ENCODE measurements around the gene LRRC27.

DNA sequence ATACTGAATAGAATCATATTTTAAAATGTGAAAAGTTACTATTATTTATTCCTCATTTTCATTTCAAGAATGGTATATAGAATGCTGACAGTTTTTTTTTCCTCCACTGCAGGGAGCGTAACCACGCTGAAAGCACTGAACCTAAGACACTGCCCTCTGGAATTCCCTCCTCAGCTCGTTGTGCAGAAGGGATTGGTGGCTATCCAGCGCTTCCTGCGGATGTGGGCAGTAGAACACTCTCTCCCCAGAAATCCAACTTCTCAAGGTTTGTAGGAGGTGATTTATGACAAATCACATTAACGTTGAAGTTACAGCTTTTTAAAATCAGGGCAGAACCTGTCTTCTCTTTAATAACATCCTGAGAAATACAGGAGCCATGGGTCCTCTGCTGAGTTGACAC, 12.4 kb downstream of the LRRC27 start:
- TF ChIP-seq ESRRG (CRISPR knock-in tag; IDR thresholded peaks at IDR 0.05) (no peak), ZFP3 (CRISPR knock-in tag; IDR thresholded peaks at IDR 0.05) (no peak), RARB (CRISPR knock-in tag; IDR thresholded peaks at IDR 0.05) (no peak), TOX (CRISPR knock-in tag; IDR thresholded peaks at IDR 0.05; ENCODE audit: borderline replicate concordance) (no peak), ZFP30 (CRISPR knock-in tag; IDR thresholded peaks at IDR 0.05) (no peak), GLIS3 (CRISPR knock-in tag; IDR thresholded peaks at IDR 0.05) (no peak), OSR1 (CRISPR knock-in tag; IDR thresholded peaks at IDR 0.05) (no peak), PPARA (CRISPR knock-in tag; IDR thresholded peaks at IDR 0.05; ENCODE audit: borderline replicate concordance) (no peak)
- TF ChIP-seq, protein P1, sequence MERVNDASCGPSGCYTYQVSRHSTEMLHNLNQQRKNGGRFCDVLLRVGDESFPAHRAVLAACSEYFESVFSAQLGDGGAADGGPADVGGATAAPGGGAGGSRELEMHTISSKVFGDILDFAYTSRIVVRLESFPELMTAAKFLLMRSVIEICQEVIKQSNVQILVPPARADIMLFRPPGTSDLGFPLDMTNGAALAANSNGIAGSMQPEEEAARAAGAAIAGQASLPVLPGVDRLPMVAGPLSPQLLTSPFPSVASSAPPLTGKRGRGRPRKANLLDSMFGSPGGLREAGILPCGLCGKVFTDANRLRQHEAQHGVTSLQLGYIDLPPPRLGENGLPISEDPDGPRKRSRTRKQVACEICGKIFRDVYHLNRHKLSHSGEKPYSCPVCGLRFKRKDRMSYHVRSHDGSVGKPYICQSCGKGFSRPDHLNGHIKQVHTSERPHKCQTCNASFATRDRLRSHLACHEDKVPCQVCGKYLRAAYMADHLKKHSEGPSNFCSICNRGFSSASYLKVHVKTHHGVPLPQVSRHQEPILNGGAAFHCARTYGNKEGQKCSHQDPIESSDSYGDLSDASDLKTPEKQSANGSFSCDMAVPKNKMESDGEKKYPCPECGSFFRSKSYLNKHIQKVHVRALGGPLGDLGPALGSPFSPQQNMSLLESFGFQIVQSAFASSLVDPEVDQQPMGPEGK (CRISPR knock-in tag; IDR thresholded peaks at IDR 0.05; ENCODE audit: borderline replicate concordance): no peak
- TF ChIP-seq, protein P2, sequence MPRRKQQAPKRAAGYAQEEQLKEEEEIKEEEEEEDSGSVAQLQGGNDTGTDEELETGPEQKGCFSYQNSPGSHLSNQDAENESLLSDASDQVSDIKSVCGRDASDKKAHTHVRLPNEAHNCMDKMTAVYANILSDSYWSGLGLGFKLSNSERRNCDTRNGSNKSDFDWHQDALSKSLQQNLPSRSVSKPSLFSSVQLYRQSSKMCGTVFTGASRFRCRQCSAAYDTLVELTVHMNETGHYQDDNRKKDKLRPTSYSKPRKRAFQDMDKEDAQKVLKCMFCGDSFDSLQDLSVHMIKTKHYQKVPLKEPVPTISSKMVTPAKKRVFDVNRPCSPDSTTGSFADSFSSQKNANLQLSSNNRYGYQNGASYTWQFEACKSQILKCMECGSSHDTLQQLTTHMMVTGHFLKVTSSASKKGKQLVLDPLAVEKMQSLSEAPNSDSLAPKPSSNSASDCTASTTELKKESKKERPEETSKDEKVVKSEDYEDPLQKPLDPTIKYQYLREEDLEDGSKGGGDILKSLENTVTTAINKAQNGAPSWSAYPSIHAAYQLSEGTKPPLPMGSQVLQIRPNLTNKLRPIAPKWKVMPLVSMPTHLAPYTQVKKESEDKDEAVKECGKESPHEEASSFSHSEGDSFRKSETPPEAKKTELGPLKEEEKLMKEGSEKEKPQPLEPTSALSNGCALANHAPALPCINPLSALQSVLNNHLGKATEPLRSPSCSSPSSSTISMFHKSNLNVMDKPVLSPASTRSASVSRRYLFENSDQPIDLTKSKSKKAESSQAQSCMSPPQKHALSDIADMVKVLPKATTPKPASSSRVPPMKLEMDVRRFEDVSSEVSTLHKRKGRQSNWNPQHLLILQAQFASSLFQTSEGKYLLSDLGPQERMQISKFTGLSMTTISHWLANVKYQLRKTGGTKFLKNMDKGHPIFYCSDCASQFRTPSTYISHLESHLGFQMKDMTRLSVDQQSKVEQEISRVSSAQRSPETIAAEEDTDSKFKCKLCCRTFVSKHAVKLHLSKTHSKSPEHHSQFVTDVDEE (CRISPR knock-in tag; IDR thresholded peaks at IDR 0.05): no peak
- TF ChIP-seq, protein P3, sequence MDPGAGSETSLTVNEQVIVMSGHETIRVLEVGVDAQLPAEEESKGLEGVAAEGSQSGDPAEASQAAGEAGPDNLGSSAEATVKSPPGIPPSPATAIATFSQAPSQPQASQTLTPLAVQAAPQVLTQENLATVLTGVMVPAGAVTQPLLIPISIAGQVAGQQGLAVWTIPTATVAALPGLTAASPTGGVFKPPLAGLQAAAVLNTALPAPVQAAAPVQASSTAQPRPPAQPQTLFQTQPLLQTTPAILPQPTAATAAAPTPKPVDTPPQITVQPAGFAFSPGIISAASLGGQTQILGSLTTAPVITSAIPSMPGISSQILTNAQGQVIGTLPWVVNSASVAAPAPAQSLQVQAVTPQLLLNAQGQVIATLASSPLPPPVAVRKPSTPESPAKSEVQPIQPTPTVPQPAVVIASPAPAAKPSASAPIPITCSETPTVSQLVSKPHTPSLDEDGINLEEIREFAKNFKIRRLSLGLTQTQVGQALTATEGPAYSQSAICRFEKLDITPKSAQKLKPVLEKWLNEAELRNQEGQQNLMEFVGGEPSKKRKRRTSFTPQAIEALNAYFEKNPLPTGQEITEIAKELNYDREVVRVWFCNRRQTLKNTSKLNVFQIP (CRISPR knock-in tag; IDR thresholded peaks at IDR 0.05; ENCODE audit: borderline replicate concordance, low read depth): no peak
